Mucosa of rectum (tissue), 2 donors: ENCODE data around the gene DES.

Experiments
- H3K27ac ChIP-seq, 2 donors: one replicate each; pipeline ENCODE4 v1.7.0; 2013; ENCODE audit warnings: inconsistent platforms in 2 of 2, low read depth in 2 of 2, low read length in 2 of 2
- H3K27me3 ChIP-seq, 2 donors: one replicate each; pipeline ENCODE4 v1.7.0; 2013; ENCODE audit warnings: low read length in 2 of 2; ENCODE audit not compliant: control insufficient read depth in 2 of 2, insufficient read depth in 2 of 2
- H3K36me3 ChIP-seq, 2 donors: one replicate each; pipeline ENCODE4 v1.7.0; 2013; ENCODE audit warnings: low read length in 2 of 2; ENCODE audit not compliant: control insufficient read depth in 2 of 2, insufficient read depth in 2 of 2
- H3K4me1 ChIP-seq, 2 donors: one replicate each; pipeline ENCODE4 v1.7.0; 2013; ENCODE audit warnings: low read length in 2 of 2, mild to moderate bottlenecking in 1 of 2; ENCODE audit not compliant: control insufficient read depth in 2 of 2, insufficient read depth in 2 of 2
- H3K4me3 ChIP-seq, 2 donors: one replicate each; pipeline ENCODE4 v1.7.0; 2013; ENCODE audit warnings: low read length in 2 of 2
- H3K9ac ChIP-seq, 2 donors: one replicate each; pipeline ENCODE4 v1.7.0; 2013; ENCODE audit warnings: low read length in 2 of 2, low read depth in 1 of 2, mild to moderate bottlenecking in 1 of 2
- H3K9me3 ChIP-seq, 2 donors: one replicate each; pipeline ENCODE4 v1.7.0; 2013; ENCODE audit warnings: low read length in 2 of 2; ENCODE audit not compliant: control insufficient read depth in 2 of 2
- donor health status: healthy.
- donor health status: Normal muscosa, but diverticular disease.

DES gene

DNA sequence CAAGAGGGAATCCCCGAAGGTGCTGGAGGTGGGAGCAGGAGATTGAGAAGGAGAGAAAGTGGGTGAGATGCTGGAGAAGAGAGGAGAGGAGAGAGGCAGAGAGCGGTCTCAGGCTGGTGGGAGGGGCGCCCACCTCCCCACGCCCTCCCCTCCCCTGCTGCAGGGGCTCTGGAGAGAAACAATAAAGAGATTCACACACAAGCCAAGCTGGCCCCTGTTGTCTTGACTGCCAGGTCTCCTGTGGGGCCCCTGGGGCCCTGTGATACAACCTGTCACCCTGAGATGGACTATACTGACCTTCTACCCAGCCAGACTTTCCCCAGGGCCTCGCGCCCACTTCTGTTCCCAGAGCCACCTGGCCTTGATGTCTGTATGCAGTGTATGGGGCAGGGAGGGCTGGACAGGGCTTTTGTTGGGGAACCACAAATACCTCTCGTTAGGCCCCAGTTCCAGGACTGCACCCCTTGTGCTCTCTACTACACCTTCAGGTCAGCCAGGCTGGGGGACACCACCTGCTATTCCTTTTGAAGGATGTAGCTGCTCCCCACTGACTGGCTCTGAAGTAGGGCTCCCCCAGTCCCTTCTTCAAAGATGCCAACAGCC, 8.5 kb downstream of the DES start:
- Histone ChIP-seq H3K9ac (no peak overlapping the region), H3K4me1 (no peaks in the 10 kb centered on the region), H3K9me3 (no peaks in the 10 kb centered on the region), H3K27ac (no peak overlapping the region), H3K27me3 (no peaks in the 10 kb centered on the region), H3K36me3 (no peaks in the 10 kb centered on the region), H3K4me3 (no peak overlapping the region)

GRCh38 chr2:219428469-219428868, 10.3 kb downstream of the DES start:
- no peak overlapping the region for H3K9ac ChIP-seq
- H3K27ac ChIP-seq: no peak overlapping the region
- no peak overlapping the region for H3K4me3 ChIP-seq
- no peaks in the 10 kb centered on the region for H3K4me1 ChIP-seq
- no peaks in the 10 kb centered on the region for H3K9me3 ChIP-seq
- H3K27me3 ChIP-seq: no peaks in the 10 kb centered on the region
- H3K36me3 ChIP-seq: no peaks in the 10 kb centered on the region

GRCh38 chr2:219429958-219430606, 11.9 kb downstream of the DES start:
- Histone ChIP-seq H3K27ac (no peak overlapping the region), H3K9me3 (no peaks in the 10 kb centered on the region), H3K4me3 (no peak overlapping the region), H3K27me3 (peaks cover 3 to 4% of the 10 kb centered on the region in 2 donors), H3K36me3 (no peaks in the 10 kb centered on the region), H3K4me1 (no peaks in the 10 kb centered on the region), H3K9ac (no peak overlapping the region)

- no peak overlapping the region for H3K9ac ChIP-seq
These were observed 12.7 kb downstream of the DES start for GRCh38 chr2:219430633-219431615.

GRCh38 chr2:219433666-219434467, 15.7 kb downstream of the DES start:
- Histone ChIP-seq H3K27me3 (peaks cover 17 to 23% of the 10 kb centered on the region in 2 donors), H3K36me3 (no peaks in the 10 kb centered on the region), H3K27ac (peak overlapping the region; percentile 60 to 61), H3K4me1 (no peaks in the 10 kb centered on the region), H3K9me3 (no peaks in the 10 kb centered on the region), H3K9ac (no peak overlapping the region), H3K4me3 (no peak overlapping the region)

More at GRCh38 chr2:219430633-219431615, 12.7 kb downstream of the DES start:
- no peaks in the 10 kb centered on the region for H3K9me3 ChIP-seq
- H3K4me3 ChIP-seq: no peak overlapping the region
- H3K27me3 ChIP-seq: peaks cover 10 to 13% of the 10 kb centered on the region in 2 donors
- no peaks in the 10 kb centered on the region for H3K4me1 ChIP-seq
- H3K27ac ChIP-seq: no peak overlapping the region
- no peaks in the 10 kb centered on the region for H3K36me3 ChIP-seq

- peaks cover 17 to 28% of the 10 kb centered on the region in 2 donors for H3K27me3 ChIP-seq
- H3K4me1 ChIP-seq: no peaks in the 10 kb centered on the region
These were observed 16.2 kb downstream of the DES start for GRCh38 chr2:219434468-219434717.

DNA sequence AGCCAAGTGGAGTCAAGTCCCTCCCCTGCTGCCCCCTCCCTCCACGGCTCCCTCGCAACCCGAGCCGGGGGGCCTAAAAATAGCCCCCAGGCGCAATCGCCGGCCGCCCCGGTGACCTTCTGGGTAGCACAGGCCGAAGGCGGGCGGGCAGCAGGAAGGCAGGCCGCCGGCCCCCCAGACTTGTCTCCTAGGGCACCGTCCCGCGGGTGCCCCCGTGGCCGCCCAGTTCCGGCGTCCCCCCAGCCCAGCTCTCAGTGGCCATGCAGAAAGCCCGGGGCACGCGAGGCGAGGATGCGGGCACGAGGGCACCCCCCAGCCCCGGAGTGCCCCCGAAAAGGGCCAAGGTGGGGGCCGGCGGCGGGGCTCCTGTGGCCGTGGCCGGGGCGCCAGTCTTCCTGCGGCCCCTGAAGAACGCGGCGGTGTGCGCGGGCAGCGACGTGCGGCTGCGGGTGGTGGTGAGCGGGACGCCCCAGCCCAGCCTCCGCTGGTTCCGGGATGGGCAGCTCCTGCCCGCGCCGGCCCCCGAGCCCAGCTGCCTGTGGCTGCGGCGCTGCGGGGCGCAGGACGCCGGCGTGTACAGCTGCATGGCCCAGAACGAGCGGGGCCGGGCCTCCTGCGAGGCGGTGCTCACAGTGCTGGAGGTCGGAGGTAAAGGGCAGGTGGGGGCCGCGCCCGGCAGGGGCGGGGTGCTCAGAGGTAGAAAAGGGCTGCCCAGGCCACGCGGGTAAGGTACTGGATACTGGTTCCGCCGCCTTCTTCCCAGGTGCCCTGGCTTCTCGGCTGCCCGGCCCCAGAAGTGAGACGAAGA, 16.7 kb downstream of the DES start, which contains the start of gene SPEG:
Gene SPEG (plus strand): TSS at position 126 of the 808 bp plus-strand sequence. CDS start 135 bp downstream, at position 261.
- no peaks in the 10 kb centered on the region for H3K9me3 ChIP-seq
- no peaks in the 10 kb centered on the region for H3K36me3 ChIP-seq
- peak within 1 kb of the TSS; percentile 60 to 61 for H3K27ac ChIP-seq
- no peak within 1 kb of the TSS for H3K9ac ChIP-seq
- H3K4me1 ChIP-seq: no peaks in the 10 kb centered on the region
- H3K4me3 ChIP-seq: no peak within 1 kb of the TSS
- peaks cover 17 to 31% of the 10 kb centered on the region in 2 donors for H3K27me3 ChIP-seq

More at GRCh38 chr2:219434468-219434717, 16.2 kb downstream of the DES start:
- Histone ChIP-seq H3K9me3 (no peaks in the 10 kb centered on the region), H3K27ac (peak overlapping the region; percentile 60 to 61), H3K9ac (no peak overlapping the region), H3K36me3 (no peaks in the 10 kb centered on the region), H3K4me3 (no peak overlapping the region)

- peaks cover 17 to 33% of the 10 kb centered on the region in 2 donors for H3K27me3 ChIP-seq
- peak overlapping the region in 1 of 2 donors; percentile 9 for H3K27ac ChIP-seq
- no peaks in the 10 kb centered on the region for H3K9me3 ChIP-seq
- no peak overlapping the region for H3K9ac ChIP-seq
- no peaks in the 10 kb centered on the region for H3K36me3 ChIP-seq
- H3K4me1 ChIP-seq: no peaks in the 10 kb centered on the region
- H3K4me3 ChIP-seq: no peak overlapping the region
These were observed 17.5 kb downstream of the DES start for GRCh38 chr2:219435701-219436100.

DNA sequence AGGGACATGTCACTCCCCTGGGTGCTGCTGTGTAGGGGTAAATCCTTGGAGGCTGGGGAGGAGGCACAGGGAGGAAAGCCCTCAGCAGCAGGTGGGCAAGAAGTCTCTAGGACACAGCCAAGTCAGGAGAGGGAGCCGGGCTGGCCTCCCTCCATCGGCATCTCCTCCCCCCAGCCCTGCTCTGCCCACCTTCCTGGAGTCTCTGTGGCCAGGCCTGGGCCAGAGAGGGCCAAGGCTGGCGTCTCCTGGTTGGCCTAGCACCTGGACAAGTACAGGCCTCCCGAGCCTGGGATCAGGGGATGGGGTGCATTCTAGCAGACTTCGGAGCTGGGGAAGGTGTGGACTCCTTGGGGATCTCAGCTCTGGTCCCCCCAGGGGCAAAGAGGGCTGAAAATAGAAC, 18.3 kb downstream of the DES start:
- H3K9ac ChIP-seq: no peak overlapping the region
- peaks cover 25 to 40% of the 10 kb centered on the region in 2 donors for H3K27me3 ChIP-seq
- peaks cover 0 to 4% of the 10 kb centered on the region in 2 donors for H3K4me1 ChIP-seq

More for the DNA sequence above, 18.3 kb downstream of the DES start:
- Histone ChIP-seq H3K36me3 (no peaks in the 10 kb centered on the region), H3K4me3 (no peak overlapping the region), H3K9me3 (no peaks in the 10 kb centered on the region), H3K27ac (no peak overlapping the region)
